CD4-positive, alpha-beta T cell treated with Interleukin-4 for 1 hour (primary cell): ENCODE measurements around the gene RGS6.

Experiments used
- DNase-seq, 2 donors: peaks; one replicate each; pipeline ENCODE4 v3.0.0-alpha.2; 2020 to 2022

RGS6 gene

DNA sequence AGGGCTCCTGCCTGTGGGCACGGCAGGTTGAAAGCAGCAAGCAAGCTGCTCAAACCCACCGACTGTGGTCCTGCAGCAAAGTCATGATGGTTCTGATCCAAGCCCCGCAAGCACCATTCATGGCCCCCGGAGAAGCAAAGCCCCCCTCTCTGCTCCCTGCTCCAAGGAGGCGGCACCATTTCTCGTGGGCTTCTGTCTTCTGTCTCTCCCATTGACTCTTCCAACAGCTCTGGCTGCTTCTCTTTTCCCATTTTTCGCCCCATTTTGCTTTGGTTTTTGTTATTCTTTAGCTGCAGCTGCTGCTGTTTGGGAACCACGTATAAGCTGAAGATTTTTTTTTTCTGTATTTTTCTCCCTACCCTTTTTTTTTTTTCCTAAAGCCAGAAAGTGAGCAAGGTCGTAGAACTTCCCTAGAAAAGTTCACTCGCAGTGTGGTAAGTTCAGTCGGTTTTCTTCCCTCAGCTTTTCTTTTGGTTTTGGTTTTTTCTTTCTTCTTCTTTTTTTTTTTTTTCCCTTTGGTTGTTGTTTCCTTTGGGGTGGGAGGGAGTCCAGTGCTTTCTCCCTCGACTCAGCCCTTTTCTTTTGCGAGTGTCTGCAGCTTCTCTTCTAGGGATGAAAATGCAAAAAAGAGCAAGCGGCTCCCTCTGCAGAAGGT, 607.6 kb downstream of the RGS6 start:
- no peak for DNase-seq

- DNase-seq, result no peak
Measured at GRCh38 chr14:72540836-72541235, 608.6 kb downstream of the RGS6 start.

GRCh38 chr14:72541546-72541945, 609.3 kb downstream of the RGS6 start:
- DNase-seq, result no peak

DNA sequence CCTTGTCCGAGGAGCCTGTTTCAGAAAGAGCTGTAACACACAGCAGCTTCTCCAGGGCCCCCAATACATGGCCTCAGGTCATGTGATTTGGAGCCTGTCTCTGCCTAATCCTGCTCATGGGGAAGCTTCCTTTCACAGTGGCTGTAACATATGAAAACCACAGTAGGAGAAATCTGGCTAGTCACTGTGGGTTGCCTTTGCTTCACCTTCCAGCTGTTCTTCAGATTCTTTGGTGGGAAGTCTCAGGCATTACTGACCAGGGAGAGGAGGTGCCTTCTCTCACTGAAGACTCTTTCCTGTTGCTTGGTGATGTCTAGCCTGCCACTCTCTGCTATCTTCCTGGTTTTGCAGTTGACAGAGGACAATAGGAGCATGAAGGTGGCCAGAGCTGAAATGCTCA, 611.1 kb downstream of the RGS6 start:
- no peak for DNase-seq

DNA sequence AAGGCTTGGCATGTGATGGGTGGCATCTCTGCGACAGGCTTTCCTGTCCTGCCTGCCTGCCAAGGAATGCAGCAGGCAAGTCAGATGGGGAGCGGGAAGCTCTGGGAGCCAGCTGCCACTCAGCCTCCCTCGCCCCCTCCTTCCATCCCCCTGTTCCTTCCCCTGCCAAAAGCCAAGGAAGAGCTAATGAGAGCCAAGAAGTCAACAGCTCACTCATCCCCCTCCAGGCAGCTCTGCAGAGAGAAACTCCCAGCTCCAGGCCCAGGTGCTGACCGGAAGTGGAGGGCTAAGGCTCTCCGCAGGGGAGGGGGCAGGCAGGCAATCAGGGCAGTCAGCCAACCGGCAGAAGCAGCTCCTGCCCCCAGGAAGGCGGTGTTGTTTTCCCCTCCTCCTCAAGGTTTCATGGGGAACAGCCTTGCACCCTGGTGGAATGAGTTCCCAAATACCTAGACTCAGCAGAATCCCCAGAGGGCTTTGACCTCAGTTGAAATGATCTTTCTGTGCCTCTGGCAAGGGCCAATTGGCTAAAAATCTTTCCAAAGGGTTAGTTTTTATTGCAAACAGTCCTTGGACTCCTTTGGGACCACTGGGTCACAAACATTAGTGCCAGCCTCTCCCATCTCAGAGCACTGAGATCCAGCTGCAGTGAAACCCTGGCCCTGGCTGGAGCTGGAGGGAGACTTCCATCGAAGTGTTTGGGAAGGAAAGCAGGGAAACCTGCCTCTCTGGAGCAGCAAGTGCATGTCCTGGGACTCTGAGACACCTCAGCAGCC, 612.6 kb downstream of the RGS6 start:
- no peak for DNase-seq

DNA sequence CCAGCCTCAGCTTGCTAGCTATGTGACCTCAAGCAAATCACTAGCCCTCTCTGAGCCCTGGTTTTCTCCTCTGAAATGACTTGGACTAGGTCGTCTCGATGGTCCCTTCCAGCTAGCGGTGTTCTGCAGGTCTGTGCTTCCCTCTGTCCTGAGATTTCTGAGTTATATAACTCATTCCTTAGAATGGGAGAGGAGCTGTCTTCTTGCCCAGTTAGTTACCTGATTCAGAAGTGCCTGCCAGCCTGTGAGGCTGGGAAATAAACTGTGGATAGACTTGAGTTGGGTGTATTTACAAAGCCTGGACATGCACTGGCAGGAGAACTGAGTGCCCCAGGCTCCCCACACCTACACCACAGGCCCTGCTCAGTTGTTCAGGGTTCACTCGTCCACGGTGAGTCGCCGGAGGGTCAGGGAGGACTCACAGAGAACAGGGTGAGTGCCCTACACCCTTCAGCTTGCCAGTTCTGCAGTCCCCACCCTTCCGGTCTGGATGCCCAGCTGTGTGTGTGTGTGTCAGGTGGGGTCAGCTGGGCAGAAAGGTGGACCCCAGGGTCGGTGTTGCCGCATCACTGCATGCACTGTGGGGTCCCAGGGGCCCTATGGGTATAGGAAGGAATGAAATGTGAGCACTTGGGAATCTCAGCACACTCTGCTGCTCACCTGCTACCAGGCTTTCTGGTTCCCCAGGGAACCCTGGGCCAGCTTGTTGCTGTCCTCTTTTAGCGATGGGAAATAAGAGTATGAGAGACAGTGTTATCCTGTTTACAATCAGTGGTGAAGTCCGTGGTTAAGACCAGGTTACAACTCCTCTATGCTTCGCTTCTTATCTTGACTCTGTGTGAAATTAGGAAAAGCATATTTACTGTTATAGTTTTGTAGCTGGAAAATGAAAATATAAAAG, 613.4 kb downstream of the RGS6 start:
- no peak for DNase-seq

DNA sequence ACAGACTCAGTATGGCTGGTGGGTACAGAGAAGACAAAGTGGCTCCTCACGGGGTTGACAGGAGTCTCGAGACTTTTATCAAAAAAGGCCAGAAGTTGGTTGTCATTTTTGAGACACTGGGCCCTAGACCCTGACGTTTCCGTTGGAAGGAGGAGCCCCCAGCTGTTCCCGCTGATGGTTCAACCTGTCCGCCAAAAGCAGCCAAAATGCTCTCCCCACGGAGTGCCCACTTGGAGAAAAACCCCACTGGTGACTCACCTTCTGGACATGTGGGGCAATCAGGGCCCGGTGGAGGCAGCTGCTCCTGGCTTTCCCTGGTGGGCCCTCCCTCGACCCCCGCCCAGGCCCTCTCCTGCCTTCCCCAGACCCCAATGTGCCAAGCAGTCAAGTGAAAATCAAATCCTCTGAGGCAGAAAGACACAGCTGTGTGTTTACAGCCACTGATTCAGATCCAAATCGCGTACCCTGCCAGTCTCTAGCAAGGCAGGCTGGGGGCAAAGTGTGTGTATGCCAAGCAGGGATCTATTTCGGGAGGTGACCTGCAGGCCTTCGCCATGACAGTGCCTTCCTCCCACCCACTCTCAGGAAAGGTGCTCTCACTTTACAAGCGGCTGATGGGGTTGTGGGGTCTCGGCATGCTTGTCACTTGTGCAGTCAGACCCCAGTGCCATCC, 614.3 kb downstream of the RGS6 start:
- DNase-seq, result no peak

DNA sequence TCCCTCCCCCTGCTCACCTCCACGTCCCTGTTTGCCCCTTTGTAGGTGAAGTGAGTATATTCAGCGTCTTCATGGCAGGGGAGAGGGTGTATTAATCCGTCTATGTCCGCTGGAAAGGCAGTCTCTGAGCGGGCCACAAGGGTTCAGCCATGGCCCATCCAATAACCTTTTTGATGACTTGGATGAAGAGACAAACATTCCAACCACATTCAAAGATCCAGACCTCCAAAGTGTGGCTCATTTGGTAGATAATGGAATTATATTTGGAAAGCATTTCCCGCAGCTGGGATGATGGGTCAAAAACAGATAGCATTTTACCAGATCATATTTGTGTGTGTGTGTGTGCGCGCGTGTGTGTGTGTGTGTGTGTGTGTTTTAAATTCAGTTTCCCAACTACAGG, 615.8 kb downstream of the RGS6 start:
- DNase-seq, result no peak

GRCh38 chr14:72549026-72549425, 616.8 kb downstream of the RGS6 start:
- no peak for DNase-seq

DNA sequence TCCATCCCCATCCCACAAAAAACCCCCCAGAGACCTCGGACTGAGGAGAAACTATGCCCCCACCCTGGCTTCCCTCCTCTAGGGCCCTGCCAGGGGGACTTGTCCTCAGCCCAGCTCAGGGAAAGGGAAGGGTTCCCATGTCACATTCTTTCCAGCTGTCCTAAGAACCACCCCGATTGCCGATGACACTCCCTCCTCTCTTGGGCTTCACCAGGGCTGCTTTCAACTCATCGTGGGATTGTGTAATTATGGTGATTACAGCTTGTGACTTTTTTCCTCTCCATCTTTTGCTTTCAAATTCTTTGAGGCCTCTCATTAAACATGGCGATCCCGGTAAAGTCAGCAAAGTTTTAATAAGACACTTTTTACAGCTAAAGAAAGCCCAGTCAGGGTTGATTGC, 617.6 kb downstream of the RGS6 start:
- DNase-seq, result no peak

GRCh38 chr14:72550513-72550912, 618.3 kb downstream of the RGS6 start:
- DNase-seq, result no peak

- DNase-seq, result no peak
Measured at GRCh38 chr14:72552236-72552635, 620.0 kb downstream of the RGS6 start.

- DNase-seq, result no peak
Measured at GRCh38 chr14:72553161-72553560, 620.9 kb downstream of the RGS6 start.

GRCh38 chr14:72553656-72554055, 621.4 kb downstream of the RGS6 start:
- no peak for DNase-seq

DNA sequence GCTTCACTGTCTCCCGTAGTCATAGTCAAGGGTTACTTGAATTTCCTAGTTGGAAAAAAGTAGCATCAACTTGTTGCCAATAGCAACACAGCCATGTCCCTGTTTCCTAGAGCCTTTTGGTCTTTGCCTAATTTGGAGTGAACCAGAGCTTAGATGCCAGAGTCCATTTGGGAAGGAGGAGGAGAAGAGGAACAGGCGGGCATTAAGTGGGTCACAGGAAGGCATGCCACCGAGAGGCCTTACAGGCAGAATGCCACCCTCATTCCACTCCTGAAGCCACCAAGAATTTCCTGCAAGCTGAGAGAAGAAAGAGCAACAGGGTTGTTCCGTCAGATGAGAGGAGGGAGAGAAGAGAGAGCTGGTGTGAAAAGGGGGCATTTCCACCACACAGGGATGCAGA, 622.2 kb downstream of the RGS6 start:
- no peak for DNase-seq

- no peak for DNase-seq
Measured at GRCh38 chr14:72554994-72555608, 622.9 kb downstream of the RGS6 start.

- DNase-seq, result no peak
Measured at GRCh38 chr14:72555609-72556000, 623.4 kb downstream of the RGS6 start.

DNA sequence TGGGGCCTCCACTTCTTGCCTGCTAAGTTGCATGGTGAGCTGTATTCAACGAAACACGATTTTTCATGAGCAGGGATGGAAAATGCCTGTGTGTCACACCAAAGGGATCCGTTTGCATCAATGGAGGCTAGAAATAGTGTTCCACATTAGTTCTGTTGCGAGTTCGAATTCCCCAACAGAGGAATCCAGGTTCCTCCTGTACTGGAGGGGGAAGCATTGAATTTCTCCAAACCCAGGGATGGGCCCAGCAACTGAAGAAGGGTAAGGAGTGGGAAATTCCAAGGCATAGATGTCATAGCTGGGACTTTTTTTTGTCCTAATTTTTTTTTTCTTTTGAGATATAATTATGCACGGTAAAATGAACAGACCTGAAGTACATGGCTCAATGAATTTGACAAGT, 625.4 kb downstream of the RGS6 start:
- no peak for DNase-seq

- DNase-seq, result no peak
Measured at GRCh38 chr14:72558721-72559120, 626.5 kb downstream of the RGS6 start.

DNA sequence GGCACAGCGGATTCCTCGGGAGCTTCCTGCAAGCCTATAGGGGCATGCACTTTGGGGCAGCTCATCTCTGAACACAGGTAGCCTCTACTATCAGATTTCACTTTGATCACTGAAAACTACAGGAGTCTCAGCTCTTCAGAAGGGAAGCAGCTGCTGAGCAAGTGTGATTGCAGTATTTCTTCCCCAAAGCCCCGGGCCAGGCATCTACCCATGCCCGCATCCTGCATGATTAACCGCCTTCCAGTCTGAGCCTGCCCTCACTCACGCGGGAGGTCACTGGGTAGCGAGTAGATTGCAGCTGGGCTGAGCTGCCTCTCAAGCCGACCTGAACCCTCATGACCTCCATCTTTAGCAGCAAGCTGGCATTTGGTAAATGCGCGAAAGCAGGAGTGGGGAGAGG, 627.0 kb downstream of the RGS6 start:
- DNase-seq, result no peak

- DNase-seq, result no peak
Measured at GRCh38 chr14:72559669-72560255, 627.5 kb downstream of the RGS6 start.

DNA sequence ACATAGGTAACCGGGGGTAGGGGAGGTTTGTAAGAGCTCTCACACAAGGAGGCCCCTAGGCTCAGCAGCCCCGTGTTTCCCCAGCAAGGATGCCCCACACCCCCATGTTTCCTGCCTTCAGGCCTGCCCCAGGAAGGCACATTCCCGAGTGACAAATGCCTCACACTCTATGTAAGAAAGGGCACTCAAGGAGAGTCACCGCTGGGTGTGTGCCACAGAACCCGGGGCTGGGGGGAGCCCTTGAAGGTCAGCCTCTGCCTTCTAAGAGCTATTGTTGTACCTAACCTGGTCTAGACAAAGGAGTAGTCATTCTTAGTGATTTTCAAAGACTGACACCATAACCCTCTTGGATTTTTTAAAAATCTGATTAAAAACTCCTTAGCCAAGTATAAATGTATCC, 628.1 kb downstream of the RGS6 start:
- DNase-seq, result no peak
